Ovary (tissue), 3 donors: ENCODE results near the gene ZIC4.

ENCODE experiments used
- EP300 ChIP-seq: sonication (generic); formaldehyde crosslinking; IDR thresholded peaks from one replicate; pipeline ENCODE4 v1.6.1; 2017; ENCODE audit warnings: antibody characterized with exemption
- TF ChIP-seq, protein P1 (sequence below), 3 donors: fragments of 450-650 bp in 2 of 3; fragments of 200-600 bp in 1 of 3; IDR thresholded peaks; one replicate each; pipeline versions ENCODE4 v1.5.1 to v1.8.0; 2016 to 2022; ENCODE audit warnings: antibody characterized with exemption in 3 of 3, mild to moderate bottlenecking in 1 of 3
- donor health status: DM: no; HTN: no; CAD: no.

DNA sequence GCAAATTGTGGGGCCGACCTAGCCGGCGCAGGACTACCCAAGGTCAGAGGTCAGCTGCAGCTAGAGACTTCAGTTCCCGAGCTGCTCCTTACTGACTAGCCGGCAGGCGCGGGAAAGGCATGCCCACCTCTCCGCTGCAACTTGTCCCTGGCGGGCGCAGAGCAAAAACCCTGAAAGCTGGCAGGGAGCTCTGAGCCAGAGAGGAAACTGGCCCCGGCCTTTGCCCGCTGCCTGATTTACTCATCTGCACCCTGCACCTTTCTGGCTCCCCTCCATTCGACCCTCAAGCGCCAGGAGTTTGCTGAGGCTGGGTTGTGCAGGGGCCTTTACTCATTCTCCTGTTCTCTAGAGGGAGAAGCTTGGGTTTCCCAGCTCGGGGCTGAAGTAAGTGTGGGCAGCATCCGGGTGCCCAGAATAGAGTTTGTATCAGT, 1.5 kb downstream of the ZIC4 start:
- TF ChIP-seq, protein P1, sequence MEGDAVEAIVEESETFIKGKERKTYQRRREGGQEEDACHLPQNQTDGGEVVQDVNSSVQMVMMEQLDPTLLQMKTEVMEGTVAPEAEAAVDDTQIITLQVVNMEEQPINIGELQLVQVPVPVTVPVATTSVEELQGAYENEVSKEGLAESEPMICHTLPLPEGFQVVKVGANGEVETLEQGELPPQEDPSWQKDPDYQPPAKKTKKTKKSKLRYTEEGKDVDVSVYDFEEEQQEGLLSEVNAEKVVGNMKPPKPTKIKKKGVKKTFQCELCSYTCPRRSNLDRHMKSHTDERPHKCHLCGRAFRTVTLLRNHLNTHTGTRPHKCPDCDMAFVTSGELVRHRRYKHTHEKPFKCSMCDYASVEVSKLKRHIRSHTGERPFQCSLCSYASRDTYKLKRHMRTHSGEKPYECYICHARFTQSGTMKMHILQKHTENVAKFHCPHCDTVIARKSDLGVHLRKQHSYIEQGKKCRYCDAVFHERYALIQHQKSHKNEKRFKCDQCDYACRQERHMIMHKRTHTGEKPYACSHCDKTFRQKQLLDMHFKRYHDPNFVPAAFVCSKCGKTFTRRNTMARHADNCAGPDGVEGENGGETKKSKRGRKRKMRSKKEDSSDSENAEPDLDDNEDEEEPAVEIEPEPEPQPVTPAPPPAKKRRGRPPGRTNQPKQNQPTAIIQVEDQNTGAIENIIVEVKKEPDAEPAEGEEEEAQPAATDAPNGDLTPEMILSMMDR (IDR thresholded peaks at IDR 0.05) = no peak
- no peak for TF ChIP-seq EP300
